ENCODE measurements around the gene UBE2C. TPM values are rescaled to one million over a fixed set of nuclear protein-coding genes. Genes with fewer than 3 reads are reported as not detected.

The UBE2C gene
- total and polyA plus RNA-seq, 2 donors (not counting 1 experiment from before 2014, with no cell fraction given): 12.9 to 23.7 TPM

DNA sequence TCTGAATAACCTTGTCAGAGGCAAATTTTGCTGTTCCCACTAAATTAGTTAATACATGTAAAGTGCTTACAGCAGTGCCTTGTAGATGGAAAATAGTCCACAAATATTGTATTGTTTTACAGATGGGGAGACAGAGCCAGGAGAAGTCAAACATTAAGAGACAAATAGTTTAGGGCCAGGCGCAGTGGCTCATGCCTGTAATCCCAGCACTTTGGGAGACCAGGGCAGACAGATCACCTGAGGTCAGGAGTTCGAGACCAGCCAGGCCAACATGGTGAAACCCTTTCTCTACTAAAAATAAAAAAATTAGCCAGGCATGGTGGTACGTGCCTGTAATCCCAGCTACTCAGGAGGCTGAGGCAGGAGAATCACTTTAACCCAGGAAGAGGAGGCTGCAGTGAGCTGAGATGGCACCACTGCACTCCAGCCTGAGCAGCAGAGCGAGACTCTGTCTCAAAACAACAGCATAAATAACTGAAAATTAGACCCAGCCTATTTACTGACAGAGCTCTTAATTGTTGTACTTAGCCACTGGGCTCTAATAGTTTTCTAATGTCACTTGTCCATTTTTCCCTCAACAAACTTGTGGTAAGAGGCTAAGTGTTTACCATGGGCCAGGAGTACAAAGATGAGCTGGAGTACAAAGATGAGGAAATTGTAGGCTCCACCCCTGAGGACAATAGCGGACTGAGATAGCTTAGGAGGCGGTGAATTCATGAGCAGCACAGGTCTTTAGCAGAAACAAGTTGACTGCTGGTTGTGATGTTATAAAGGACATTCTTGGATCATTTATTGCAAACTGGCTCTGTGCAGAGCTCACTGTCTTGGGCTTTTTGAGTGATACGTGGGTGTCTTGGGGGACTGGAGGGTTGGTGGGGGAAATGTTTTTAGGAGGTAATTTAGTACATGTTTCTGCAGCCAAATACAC, 51.4 kb downstream of the UBE2C start:
- Histone ChIP-seq H3K4me2 (ENCODE audit: extremely low read depth, insufficient read depth, low read length) (no peak overlapping the region), H3K36me3 (ENCODE audit: control insufficient read depth, insufficient read depth, low read length) (no peaks in the 10 kb centered on the region), H3K9ac (ENCODE audit: insufficient read depth, low read length) (no peak overlapping the region), H3K4me3 (replicated peaks in 1 of 4; ENCODE audit: control extremely low read depth in 1 of 4, insufficient read depth in 1 of 4, low read depth in 3 of 4, low read length in 4 of 4) (no peak overlapping the region), H2AFZ (ENCODE audit: low read length) (no peak overlapping the region), H3K9me3 (ENCODE audit: control insufficient read depth, insufficient read depth, low read depth, low read length) (no peaks in the 10 kb centered on the region), H3K27ac (ENCODE audit: insufficient read depth, low read length) (no peak overlapping the region), H3K4me1 (ENCODE audit: control insufficient read depth, extremely low read depth, insufficient read depth, low read length) (peaks cover 10% of the 10 kb centered on the region), H3K27me3 (ENCODE audit: control insufficient read depth, insufficient read depth, low read length) (no peaks in the 10 kb centered on the region), H4K20me1 (ENCODE audit: control insufficient read depth, extremely low read depth, insufficient read depth, low read length) (no peaks in the 10 kb centered on the region), H3K79me2 (ENCODE audit: control insufficient read depth, insufficient read depth, low read length) (no peaks in the 10 kb centered on the region)
- DNase-seq (ENCODE audit: low read depth in 2 of 2): no peak
- no peak for TF ChIP-seq EZH2 (IDR thresholded peaks at IDR 0.05; ENCODE audit: low read length, missing control alignments)
- TF ChIP-seq CTCF (conservative IDR thresholded peaks at IDR 0.05 in 1 of 2, IDR thresholded peaks at IDR 0.05 in 1 of 2; ENCODE audit: low read depth in 1 of 2, low read length in 2 of 2): no peak

- no peak overlapping the region for H3K9ac ChIP-seq (ENCODE audit: insufficient read depth, low read length)
- no peaks in the 10 kb centered on the region for H4K20me1 ChIP-seq (ENCODE audit: control insufficient read depth, extremely low read depth, insufficient read depth, low read length)
- no peak overlapping the region for H3K4me2 ChIP-seq (ENCODE audit: extremely low read depth, insufficient read depth, low read length)
- TF ChIP-seq CTCF (conservative IDR thresholded peaks at IDR 0.05 in 1 of 2, IDR thresholded peaks at IDR 0.05 in 1 of 2; ENCODE audit: low read depth in 1 of 2, low read length in 2 of 2) (no peak), EZH2 (IDR thresholded peaks at IDR 0.05; ENCODE audit: low read length, missing control alignments) (no peak)
- DNase-seq (ENCODE audit: low read depth in 2 of 2): no peak
- no peak overlapping the region for H2AFZ ChIP-seq (ENCODE audit: low read length)
- no peak overlapping the region for H3K27ac ChIP-seq (ENCODE audit: insufficient read depth, low read length)
- H3K36me3 ChIP-seq (ENCODE audit: control insufficient read depth, insufficient read depth, low read length): no peaks in the 10 kb centered on the region
- H3K79me2 ChIP-seq (ENCODE audit: control insufficient read depth, insufficient read depth, low read length): no peaks in the 10 kb centered on the region
- no peaks in the 10 kb centered on the region for H3K27me3 ChIP-seq (ENCODE audit: control insufficient read depth, insufficient read depth, low read length)
- H3K4me1 ChIP-seq (ENCODE audit: control insufficient read depth, extremely low read depth, insufficient read depth, low read length): peaks cover 10% of the 10 kb centered on the region
- H3K9me3 ChIP-seq (ENCODE audit: control insufficient read depth, insufficient read depth, low read depth, low read length): no peaks in the 10 kb centered on the region
- no peak overlapping the region for H3K4me3 ChIP-seq (replicated peaks in 1 of 4; ENCODE audit: control extremely low read depth in 1 of 4, insufficient read depth in 1 of 4, low read depth in 3 of 4, low read length in 4 of 4)
Observed at GRCh38 chr20:45866454-45866853, 54.0 kb downstream of the UBE2C start.

Other genes with a start within 250 kb of the UBE2C start
- gene WFDC8, start 233.4 kb upstream of the UBE2C start, total RNA-seq: not detected in 2 replicates
- gene WFDC8, start 233.4 kb upstream of the UBE2C start, polyA plus RNA-seq: not detected in 2 replicates
- gene WFDC10A, start 182.9 kb upstream of the UBE2C start, total RNA-seq: not detected in 2 replicates
- gene WFDC10A, start 182.9 kb upstream of the UBE2C start, polyA plus RNA-seq: not detected in 2 replicates
- gene WFDC9, start 181.4 kb upstream of the UBE2C start, total RNA-seq: not detected in 2 replicates
- gene WFDC9, start 181.4 kb upstream of the UBE2C start, polyA plus RNA-seq: not detected in 2 replicates
- not detected in 2 replicates for gene WFDC11, start 142.4 kb upstream of the UBE2C start, total RNA-seq
- not detected in 2 replicates for gene WFDC11, start 142.4 kb upstream of the UBE2C start, polyA plus RNA-seq
- not detected in 2 replicates for gene WFDC13, start 110.6 kb upstream of the UBE2C start, total RNA-seq
- not detected in 2 replicates for gene WFDC13, start 110.6 kb upstream of the UBE2C start, polyA plus RNA-seq
- not detected in 2 replicates for gene WFDC10B, start 107.6 kb upstream of the UBE2C start, total RNA-seq
- 0.22 TPM in 1 of 2 replicates, not detected in the other for gene WFDC10B, start 107.6 kb upstream of the UBE2C start, polyA plus RNA-seq
- gene SPINT4, start 90.3 kb upstream of the UBE2C start, total RNA-seq: not detected in 2 replicates
- not detected in 2 replicates for gene SPINT4, start 90.3 kb upstream of the UBE2C start, polyA plus RNA-seq
- 0.50 and 0.51 TPM in 2 replicates for gene WFDC3, start 20.8 kb upstream of the UBE2C start, total RNA-seq
- 1.7 TPM in 1 of 2 replicates, not detected in the other for gene WFDC3, start 20.8 kb upstream of the UBE2C start, polyA plus RNA-seq
- gene DNTTIP1, start 20.7 kb upstream of the UBE2C start, total RNA-seq: 14.7 and 15.9 TPM in 2 replicates
- 37.4 and 43.2 TPM in 2 replicates for gene DNTTIP1, start 20.7 kb upstream of the UBE2C start, polyA plus RNA-seq
- gene TNNC2, start 14.7 kb downstream of the UBE2C start, total RNA-seq: 1.3 and 1.8 TPM in 2 replicates
- gene TNNC2, start 14.7 kb downstream of the UBE2C start, polyA plus RNA-seq: 1.2 and 1.4 TPM in 2 replicates
- 50.8 and 101 TPM in 2 replicates for gene SNX21, start 21.2 kb downstream of the UBE2C start, total RNA-seq
- gene SNX21, start 21.2 kb downstream of the UBE2C start, polyA plus RNA-seq: 21.8 and 23.3 TPM in 2 replicates
- gene ACOT8, start 44.7 kb downstream of the UBE2C start, total RNA-seq: 35.2 and 44.4 TPM in 2 replicates
- 18.0 and 22.6 TPM in 2 replicates for gene ACOT8, start 44.7 kb downstream of the UBE2C start, polyA plus RNA-seq
- 5.6 and 7.6 TPM in 2 replicates for gene ZSWIM3, start 45.0 kb downstream of the UBE2C start, total RNA-seq
- 3.4 and 3.6 TPM in 2 replicates for gene ZSWIM3, start 45.0 kb downstream of the UBE2C start, polyA plus RNA-seq
- gene ZSWIM1, start 68.6 kb downstream of the UBE2C start, total RNA-seq: 3.1 and 4.5 TPM in 2 replicates
- gene ZSWIM1, start 68.6 kb downstream of the UBE2C start, polyA plus RNA-seq: 3.4 and 4.9 TPM in 2 replicates
- gene SPATA25, start 75.0 kb downstream of the UBE2C start, total RNA-seq: 1.5 and 3.6 TPM in 2 replicates
- gene SPATA25, start 75.0 kb downstream of the UBE2C start, polyA plus RNA-seq: 0.11 and 0.19 TPM in 2 replicates
- gene NEURL2, start 78.6 kb downstream of the UBE2C start, total RNA-seq: 7.1 and 8.0 TPM in 2 replicates
- 0.75 and 0.77 TPM in 2 replicates for gene NEURL2, start 78.6 kb downstream of the UBE2C start, polyA plus RNA-seq
- gene CTSA, start 78.7 kb downstream of the UBE2C start, total RNA-seq: 104 and 116 TPM in 2 replicates
- 364 and 413 TPM in 2 replicates for gene CTSA, start 78.7 kb downstream of the UBE2C start, polyA plus RNA-seq
- 110 and 132 TPM in 2 replicates for gene PLTP, start 99.5 kb downstream of the UBE2C start, total RNA-seq
- 28.5 and 63.1 TPM in 2 replicates for gene PLTP, start 99.5 kb downstream of the UBE2C start, polyA plus RNA-seq
- gene PCIF1, start 122.0 kb downstream of the UBE2C start, total RNA-seq: 6.7 and 9.9 TPM in 2 replicates
- 16.0 and 18.5 TPM in 2 replicates for gene PCIF1, start 122.0 kb downstream of the UBE2C start, polyA plus RNA-seq
- 7.2 and 10.2 TPM in 2 replicates for gene ZNF335, start 159.6 kb downstream of the UBE2C start, total RNA-seq
- gene ZNF335, start 159.6 kb downstream of the UBE2C start, polyA plus RNA-seq: 4.8 and 6.7 TPM in 2 replicates
- gene MMP9, start 196.3 kb downstream of the UBE2C start, total RNA-seq: not detected in 2 replicates
- gene MMP9, start 196.3 kb downstream of the UBE2C start, polyA plus RNA-seq: not detected in 2 replicates
- 0.26 and 0.50 TPM in 2 replicates for gene SLC12A5, start 216.6 kb downstream of the UBE2C start, total RNA-seq
- 0.11 and 0.27 TPM in 2 replicates for gene SLC12A5, start 216.6 kb downstream of the UBE2C start, polyA plus RNA-seq

Data from fibroblast of lung (primary cell).